ENCODE measurements around the gene MAP3K8. TPM values are rescaled to one million over a fixed set of nuclear protein-coding genes. Genes with fewer than 3 reads are reported as not detected.

MAP3K8 gene
- polyA plus RNA-seq, 1 donor from 2014 or later: 1.5 TPM

- H3F3A ChIP-seq (ENCODE audit: insufficient read depth, low read length, poor library complexity, severe bottlenecking): no peaks in the 10 kb centered on the region
- no peaks in the 10 kb centered on the region for H3K27me3 ChIP-seq (ENCODE audit: insufficient read depth, low read depth, low read length)
- H3K4me3 ChIP-seq (ENCODE audit: low read length): no peak overlapping the region
- no peaks in the 10 kb centered on the region for H3K9me2 ChIP-seq (ENCODE audit: insufficient read depth, low read length)
- TF ChIP-seq EZH2 (IDR thresholded peaks at IDR 0.05; ENCODE audit: borderline replicate concordance, insufficient read depth, low read length, poor library complexity, severe bottlenecking) (no peak), CTCF (IDR thresholded peaks at IDR 0.05; ENCODE audit: poor library complexity, severe bottlenecking) (no peak), MXI1 (conservative IDR thresholded peaks at IDR 0.05; ENCODE audit: poor library complexity, severe bottlenecking) (no peak), EP300 (conservative IDR thresholded peaks at IDR 0.05; ENCODE audit: poor library complexity, severe bottlenecking) (no peak), TAF1 (IDR thresholded peaks at IDR 0.05; ENCODE audit: low read depth) (no peak), POLR2AphosphoS5 (IDR thresholded peaks at IDR 0.05) (no peak), SMC3 (conservative IDR thresholded peaks at IDR 0.05; ENCODE audit: poor library complexity) (no peak)
- no peaks in the 10 kb centered on the region for H3K9me3 ChIP-seq (ENCODE audit: low read length)
- no peak overlapping the region for H3K9ac ChIP-seq (ENCODE audit: low read length)
- no peaks in the 10 kb centered on the region for H3K79me2 ChIP-seq (replicated peaks; ENCODE audit: insufficient read depth, low read length)
- no peaks in the 10 kb centered on the region for H3K36me3 ChIP-seq (ENCODE audit: insufficient read depth, low read length)
- H2AFZ ChIP-seq (ENCODE audit: low read depth, low read length): no peak overlapping the region
- H3K4me2 ChIP-seq (ENCODE audit: low read length): no peak overlapping the region
- no peak overlapping the region for H3K27ac ChIP-seq (ENCODE audit: low read length)
- H4K20me1 ChIP-seq (ENCODE audit: insufficient read depth): no peaks in the 10 kb centered on the region
Measured at GRCh38 chr10:30455816-30456215, 21.8 kb downstream of the MAP3K8 start.

- Histone ChIP-seq H2AFZ (ENCODE audit: low read depth, low read length) (no peak overlapping the region), H3K27ac (ENCODE audit: low read length) (no peak overlapping the region), H3K9me2 (ENCODE audit: insufficient read depth, low read length) (no peaks in the 10 kb centered on the region), H3K4me3 (ENCODE audit: low read length) (no peak overlapping the region), H3F3A (ENCODE audit: insufficient read depth, low read length, poor library complexity, severe bottlenecking) (no peaks in the 10 kb centered on the region), H3K9ac (ENCODE audit: low read length) (no peak overlapping the region), H3K79me2 (replicated peaks; ENCODE audit: insufficient read depth, low read length) (no peaks in the 10 kb centered on the region), H3K36me3 (ENCODE audit: insufficient read depth, low read length) (no peaks in the 10 kb centered on the region), H3K27me3 (ENCODE audit: insufficient read depth, low read depth, low read length) (no peaks in the 10 kb centered on the region), H4K20me1 (ENCODE audit: insufficient read depth) (no peaks in the 10 kb centered on the region), H3K9me3 (ENCODE audit: low read length) (no peaks in the 10 kb centered on the region), H3K4me2 (ENCODE audit: low read length) (no peak overlapping the region)
- TF ChIP-seq RAD21 (conservative IDR thresholded peaks at IDR 0.05): no peak
- TF ChIP-seq, protein P1, sequence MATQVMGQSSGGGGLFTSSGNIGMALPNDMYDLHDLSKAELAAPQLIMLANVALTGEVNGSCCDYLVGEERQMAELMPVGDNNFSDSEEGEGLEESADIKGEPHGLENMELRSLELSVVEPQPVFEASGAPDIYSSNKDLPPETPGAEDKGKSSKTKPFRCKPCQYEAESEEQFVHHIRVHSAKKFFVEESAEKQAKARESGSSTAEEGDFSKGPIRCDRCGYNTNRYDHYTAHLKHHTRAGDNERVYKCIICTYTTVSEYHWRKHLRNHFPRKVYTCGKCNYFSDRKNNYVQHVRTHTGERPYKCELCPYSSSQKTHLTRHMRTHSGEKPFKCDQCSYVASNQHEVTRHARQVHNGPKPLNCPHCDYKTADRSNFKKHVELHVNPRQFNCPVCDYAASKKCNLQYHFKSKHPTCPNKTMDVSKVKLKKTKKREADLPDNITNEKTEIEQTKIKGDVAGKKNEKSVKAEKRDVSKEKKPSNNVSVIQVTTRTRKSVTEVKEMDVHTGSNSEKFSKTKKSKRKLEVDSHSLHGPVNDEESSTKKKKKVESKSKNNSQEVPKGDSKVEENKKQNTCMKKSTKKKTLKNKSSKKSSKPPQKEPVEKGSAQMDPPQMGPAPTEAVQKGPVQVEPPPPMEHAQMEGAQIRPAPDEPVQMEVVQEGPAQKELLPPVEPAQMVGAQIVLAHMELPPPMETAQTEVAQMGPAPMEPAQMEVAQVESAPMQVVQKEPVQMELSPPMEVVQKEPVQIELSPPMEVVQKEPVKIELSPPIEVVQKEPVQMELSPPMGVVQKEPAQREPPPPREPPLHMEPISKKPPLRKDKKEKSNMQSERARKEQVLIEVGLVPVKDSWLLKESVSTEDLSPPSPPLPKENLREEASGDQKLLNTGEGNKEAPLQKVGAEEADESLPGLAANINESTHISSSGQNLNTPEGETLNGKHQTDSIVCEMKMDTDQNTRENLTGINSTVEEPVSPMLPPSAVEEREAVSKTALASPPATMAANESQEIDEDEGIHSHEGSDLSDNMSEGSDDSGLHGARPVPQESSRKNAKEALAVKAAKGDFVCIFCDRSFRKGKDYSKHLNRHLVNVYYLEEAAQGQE (IDR thresholded peaks at IDR 0.05; ENCODE audit: borderline replicate concordance): no peak
- no peak for TF ChIP-seq MXI1 (conservative IDR thresholded peaks at IDR 0.05; ENCODE audit: poor library complexity, severe bottlenecking)
- no peak for TF ChIP-seq SMC3 (conservative IDR thresholded peaks at IDR 0.05; ENCODE audit: poor library complexity)
Measured at GRCh38 chr10:30456266-30456665, 22.3 kb downstream of the MAP3K8 start.

DNA sequence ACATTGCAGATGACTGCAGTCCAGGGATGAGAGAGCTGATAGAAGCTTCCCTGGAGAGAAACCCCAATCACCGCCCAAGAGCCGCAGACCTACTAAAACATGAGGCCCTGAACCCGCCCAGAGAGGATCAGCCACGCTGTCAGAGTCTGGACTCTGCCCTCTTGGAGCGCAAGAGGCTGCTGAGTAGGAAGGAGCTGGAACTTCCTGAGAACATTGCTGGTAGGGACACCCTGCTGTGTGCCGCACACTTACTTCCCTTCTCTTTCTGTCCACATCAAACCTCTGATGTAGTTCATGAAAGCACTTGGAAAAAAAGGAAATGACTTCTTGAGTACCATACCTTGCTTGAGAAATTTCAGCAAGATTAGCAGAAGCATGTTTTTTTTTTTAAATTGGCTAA is 25.3 kb downstream of the MAP3K8 start:
- Histone ChIP-seq H3F3A (ENCODE audit: insufficient read depth, low read length, poor library complexity, severe bottlenecking) (no peaks in the 10 kb centered on the region), H3K27ac (ENCODE audit: low read length) (no peak overlapping the region), H3K9me2 (ENCODE audit: insufficient read depth, low read length) (no peaks in the 10 kb centered on the region), H2AFZ (ENCODE audit: low read depth, low read length) (no peak overlapping the region), H3K79me2 (replicated peaks; ENCODE audit: insufficient read depth, low read length) (no peaks in the 10 kb centered on the region), H3K36me3 (ENCODE audit: insufficient read depth, low read length) (no peaks in the 10 kb centered on the region), H3K9me3 (ENCODE audit: low read length) (no peaks in the 10 kb centered on the region), H3K4me2 (ENCODE audit: low read length) (no peak overlapping the region), H3K27me3 (ENCODE audit: insufficient read depth, low read depth, low read length) (no peaks in the 10 kb centered on the region), H3K4me3 (ENCODE audit: low read length) (no peak overlapping the region), H4K20me1 (ENCODE audit: insufficient read depth) (no peaks in the 10 kb centered on the region), H3K9ac (ENCODE audit: low read length) (no peak overlapping the region)
- TF ChIP-seq MXI1 (conservative IDR thresholded peaks at IDR 0.05; ENCODE audit: poor library complexity, severe bottlenecking) (no peak), POLR2AphosphoS5 (IDR thresholded peaks at IDR 0.05) (no peak), EP300 (conservative IDR thresholded peaks at IDR 0.05; ENCODE audit: poor library complexity, severe bottlenecking) (no peak), CTCF (IDR thresholded peaks at IDR 0.05; ENCODE audit: poor library complexity, severe bottlenecking) (no peak), EZH2 (IDR thresholded peaks at IDR 0.05; ENCODE audit: borderline replicate concordance, insufficient read depth, low read length, poor library complexity, severe bottlenecking) (no peak), RAD21 (conservative IDR thresholded peaks at IDR 0.05) (no peak), SMC3 (conservative IDR thresholded peaks at IDR 0.05; ENCODE audit: poor library complexity) (no peak), TAF1 (IDR thresholded peaks at IDR 0.05; ENCODE audit: low read depth) (no peak)
- TF ChIP-seq, protein P1 (IDR thresholded peaks at IDR 0.05; ENCODE audit: borderline replicate concordance): no peak
